Middle frontal gyrus (tissue), 1 donor: ENCODE results near the gene GRM7.

Experiments used
- DNase-seq: peaks from one replicate; pipeline ENCODE4 v3.0.0-alpha.2; 2015; ENCODE audit warnings: low spot score; ENCODE audit errors: extremely low spot score

The GRM7 gene

DNA sequence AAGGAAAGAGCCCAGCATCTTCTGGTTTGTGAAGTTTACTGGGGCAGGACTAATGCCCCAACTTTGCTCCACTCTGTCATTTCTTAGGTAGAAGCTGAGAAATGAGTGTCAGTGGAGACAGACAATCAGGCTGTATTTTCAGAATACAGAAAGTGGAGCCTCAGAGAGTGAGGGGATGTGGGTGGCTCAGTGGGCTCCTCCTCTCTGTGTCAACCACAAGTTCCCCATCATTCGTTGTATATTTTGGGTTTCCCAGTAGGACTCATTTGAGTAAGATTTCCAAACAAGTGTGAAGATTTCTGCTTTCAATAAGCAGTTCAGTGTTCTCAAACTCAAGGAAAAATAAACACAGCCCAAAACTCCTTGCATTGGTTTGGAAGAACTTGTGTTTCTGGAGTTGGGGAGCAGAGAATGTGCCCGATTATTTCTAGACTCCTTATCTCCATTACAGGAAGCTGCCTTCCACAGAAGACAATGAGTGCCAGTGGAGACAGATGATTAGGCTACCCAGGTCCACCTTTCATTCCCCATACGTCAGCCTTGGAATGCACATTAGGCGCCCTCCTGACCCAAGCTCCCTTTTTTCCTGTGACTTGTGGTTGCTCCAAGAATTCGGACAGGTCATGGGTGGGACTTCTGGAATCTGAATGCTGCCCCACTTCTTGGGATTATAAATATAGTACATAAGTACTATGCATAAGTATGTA is 848.6 kb downstream of the GRM7 start:
- no peak for DNase-seq

GRCh38 chr3:7710284-7710683 is 849.4 kb downstream of the GRM7 start:
- no peak for DNase-seq

DNA sequence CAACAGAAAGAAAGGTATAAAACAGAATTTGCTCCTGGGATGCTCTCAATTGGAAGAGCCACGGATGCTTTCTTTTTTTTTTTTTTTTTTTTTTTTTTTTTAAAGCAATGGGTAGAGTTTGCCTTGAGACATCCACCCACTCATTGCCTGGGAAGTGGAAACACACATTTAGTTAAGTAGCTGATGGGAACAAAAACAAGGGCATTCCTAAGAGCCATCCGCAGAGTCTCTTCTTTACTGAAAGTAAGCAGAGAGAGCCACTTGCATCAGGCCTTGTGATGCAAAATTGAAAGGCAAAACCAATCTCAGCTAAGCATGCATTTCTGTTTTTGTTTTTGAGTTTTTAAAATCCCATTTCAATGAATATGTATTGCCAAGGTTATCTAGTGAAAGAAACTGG is 852.8 kb downstream of the GRM7 start:
- DNase-seq = no peak

GRCh38 chr3:7720649-7721297 is 859.9 kb downstream of the GRM7 start:
- DNase-seq = no peak

GRCh38 chr3:7721869-7722268 is 861.0 kb downstream of the GRM7 start:
- no peak for DNase-seq

- DNase-seq = no peak
These were observed 867.9 kb downstream of the GRM7 start for GRCh38 chr3:7728566-7729519.

- DNase-seq = no peak
These were observed 873.0 kb downstream of the GRM7 start for GRCh38 chr3:7733933-7734332.

- no peak for DNase-seq
These were observed 873.5 kb downstream of the GRM7 start for GRCh38 chr3:7734456-7734855.

DNA sequence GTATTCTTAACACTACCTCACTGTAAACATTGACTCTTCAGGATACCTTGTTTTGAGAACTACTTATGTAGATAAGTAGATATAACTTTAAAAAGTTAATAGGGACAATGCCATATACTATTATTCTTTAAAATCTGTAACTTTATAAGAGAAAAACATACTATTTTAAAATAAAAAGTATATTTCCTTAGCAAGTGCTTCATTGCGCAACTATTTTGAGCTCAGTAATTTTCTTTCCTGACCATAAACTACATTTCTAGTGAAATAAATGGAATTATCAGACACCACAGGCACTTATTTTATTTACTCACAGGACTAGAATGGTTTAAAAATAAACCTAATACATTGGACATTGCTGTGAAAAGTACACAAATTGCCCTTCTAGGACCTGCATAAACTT is 876.3 kb downstream of the GRM7 start:
- DNase-seq = no peak

DNA sequence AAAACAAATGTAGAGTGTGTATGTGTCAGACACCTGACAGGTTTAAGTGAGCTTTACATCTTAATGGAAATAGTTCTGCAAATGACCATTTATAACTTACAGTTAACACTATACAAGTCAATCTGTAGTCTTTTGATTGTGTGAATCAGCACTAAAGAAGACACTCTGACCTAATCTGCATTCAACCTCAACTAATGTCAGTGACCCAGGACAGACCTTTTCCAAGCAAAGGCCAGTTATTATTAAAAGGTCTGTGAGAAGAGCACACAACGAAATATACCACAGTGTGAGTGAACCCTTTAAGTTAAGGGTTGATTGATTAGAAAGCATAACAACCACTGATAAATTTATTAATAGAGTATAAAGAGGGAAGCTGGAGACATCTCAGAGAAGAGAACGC is 878.8 kb downstream of the GRM7 start:
- no peak for DNase-seq

- DNase-seq = no peak
These were observed 879.5 kb downstream of the GRM7 start for GRCh38 chr3:7740458-7740857.

- no peak for DNase-seq
These were observed 883.9 kb downstream of the GRM7 start for GRCh38 chr3:7744850-7745249.

- no peak for DNase-seq
These were observed 884.8 kb downstream of the GRM7 start for GRCh38 chr3:7745711-7746110.

DNA sequence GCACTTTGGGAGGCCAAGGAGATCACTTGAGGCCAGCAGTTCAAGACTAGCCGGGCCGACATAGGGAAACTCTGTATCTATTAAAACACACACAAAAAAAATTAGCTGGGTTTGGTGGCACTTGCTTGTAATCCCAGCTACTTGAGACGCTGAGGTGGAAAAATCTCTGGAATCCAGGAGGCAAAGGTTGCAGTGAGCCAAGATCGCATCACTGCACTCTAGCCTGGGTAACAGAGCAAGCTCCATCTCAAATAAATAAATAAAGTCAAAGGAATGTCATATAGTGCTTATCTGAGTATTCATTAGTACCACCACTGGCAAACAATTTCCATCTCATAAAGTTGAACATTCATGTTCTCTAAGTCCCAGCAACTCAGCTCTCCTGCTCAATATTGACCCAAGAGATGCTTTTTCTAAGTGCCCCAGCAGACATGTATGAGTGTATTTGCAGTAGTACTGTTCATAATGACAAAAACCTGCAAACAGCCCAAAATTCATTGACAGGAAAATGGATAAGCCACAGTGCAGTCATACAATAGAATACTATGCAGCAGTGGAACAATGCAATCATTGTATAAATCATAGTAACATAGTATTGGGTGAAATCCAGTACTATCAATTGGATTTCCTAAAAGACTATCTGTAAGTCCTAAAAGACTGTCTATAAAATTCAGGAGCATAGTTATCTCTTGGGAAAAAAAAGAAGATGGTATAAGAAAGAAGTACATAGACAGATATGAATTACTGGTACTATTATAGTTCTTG is 889.2 kb downstream of the GRM7 start:
- no peak for DNase-seq

- DNase-seq = no peak
These were observed 891.1 kb downstream of the GRM7 start for GRCh38 chr3:7752005-7752404.

GRCh38 chr3:7754653-7755441 is 893.9 kb downstream of the GRM7 start:
- no peak for DNase-seq

- no peak for DNase-seq
These were observed 898.7 kb downstream of the GRM7 start for GRCh38 chr3:7759630-7760029.

DNA sequence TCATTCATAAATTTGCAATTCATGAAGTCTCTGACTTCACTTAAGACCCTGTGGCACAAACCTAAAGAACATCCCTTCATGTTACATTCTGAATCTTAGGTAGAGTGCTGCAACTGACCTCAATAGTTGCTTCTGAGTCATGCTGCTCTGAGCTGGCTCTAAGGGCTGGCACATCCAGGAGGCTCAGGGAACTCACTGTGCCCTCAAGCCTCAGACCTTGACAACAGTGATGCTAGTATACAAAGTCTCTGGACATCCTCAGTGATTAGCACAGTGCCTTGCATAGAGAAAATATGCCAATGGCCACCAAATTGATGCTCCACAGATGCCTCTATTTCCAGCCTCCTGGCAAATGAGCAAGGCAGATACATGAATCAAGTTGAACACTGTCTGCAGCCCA is 899.8 kb downstream of the GRM7 start:
- DNase-seq = no peak

DNA sequence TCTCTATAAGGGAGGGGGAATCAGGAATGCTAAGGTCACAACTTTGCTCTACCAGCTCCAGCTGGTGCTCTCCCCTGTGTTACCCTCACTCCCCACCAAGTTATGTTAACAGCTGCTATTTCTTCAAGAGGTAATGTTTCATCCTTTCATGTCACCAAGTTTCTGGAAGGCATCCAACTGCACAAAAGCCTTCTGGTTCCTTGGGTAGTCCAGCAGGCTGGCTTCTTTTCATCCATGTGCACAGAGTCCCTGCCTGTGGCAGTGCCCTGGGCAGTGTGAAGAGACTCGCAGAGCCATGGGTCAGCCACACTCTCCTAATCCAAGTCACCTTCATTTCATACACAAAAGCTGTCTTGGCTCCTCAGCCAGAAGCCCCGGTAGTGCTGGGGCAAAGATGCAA is 903.2 kb downstream of the GRM7 start:
- DNase-seq = no peak

GRCh38 chr3:7766530-7766929 is 905.6 kb downstream of the GRM7 start:
- DNase-seq = no peak

- DNase-seq = no peak
These were observed 918.4 kb downstream of the GRM7 start for GRCh38 chr3:7779331-7779730.
